HFFc6 (cell line): ENCODE results near the gene VAV3. TPM values are rescaled to one million over a fixed set of nuclear protein-coding genes. Genes with fewer than 3 reads are reported as not detected.

ENCODE experiments used
- DNase-seq: peaks from one replicate; pipeline ENCODE4 v3.0.0-alpha.2; 2018
- H3K27ac Mint-ChIP-seq: 2 replicates; pipeline ENCODE4 v1.8.0; 2020; ENCODE audit warnings: mild to moderate bottlenecking, mixed read lengths
- H3K27me3 Mint-ChIP-seq: 2 replicates; pipeline ENCODE4 v1.8.0; 2021; ENCODE audit warnings: mild to moderate bottlenecking, moderate library complexity, mixed read lengths; ENCODE audit not compliant: insufficient read depth
- H3K36me3 Mint-ChIP-seq: 2 replicates; pipeline ENCODE4 v1.8.0; 2021; ENCODE audit warnings: low read depth, mixed read lengths
- H3K4me1 Mint-ChIP-seq: 2 replicates; pipeline ENCODE4 v1.8.0; 2020; ENCODE audit warnings: low read depth, mixed read lengths
- H3K4me3 Mint-ChIP-seq: 2 replicates; pipeline ENCODE4 v1.8.0; 2020; ENCODE audit warnings: mild to moderate bottlenecking, moderate library complexity, mixed read lengths
- H3K9me3 Mint-ChIP-seq: 2 replicates; pipeline ENCODE4 v1.8.0; 2020; ENCODE audit warnings: mild to moderate bottlenecking, mixed read lengths
- CTCF ChIP-seq: fragments of 200-600 bp; sonication (generic); IDR thresholded peaks from 2 replicates; pipeline ENCODE4 v1.5.0; 2021; ENCODE audit warnings: antibody characterized with exemption, mild to moderate bottlenecking
- total RNA-seq, 6 experiments: library from RNA; stranded (reverse); fragmentation: NEBNext Ultra II Directional; extraction: Animal tissue kit (Norgen Biotek cat#: 25700); gene quantifications; 2 replicates in 1 of 6; 3 replicates in 5 of 6; pipeline ENCODE4 v1.2.3, GENCODE V29; 2021

The VAV3 gene
- total RNA-seq, 6 experiments from 2014 or later: not detected

GRCh38 chr1:107622535-107622934 lies 342.4 kb downstream of the VAV3 start:
- Mint-ChIP-seq H3K4me1 (no peaks in the 10 kb centered on the region), H3K9me3 (peaks cover 19% of the 10 kb centered on the region), H3K27ac (no peak overlapping the region), H3K4me3 (no peak overlapping the region), H3K36me3 (no peaks in the 10 kb centered on the region), H3K27me3 (no peaks in the 10 kb centered on the region)
- TF ChIP-seq CTCF: no peak
- DNase-seq: no peak

- Mint-ChIP-seq H3K4me1 (no peaks in the 10 kb centered on the region), H3K27me3 (no peaks in the 10 kb centered on the region), H3K9me3 (peaks cover 14% of the 10 kb centered on the region; the same call in 1 of the 2 replicates), H3K4me3 (no peak overlapping the region), H3K27ac (no peak overlapping the region), H3K36me3 (no peaks in the 10 kb centered on the region)
- no peak for DNase-seq
- no peak for TF ChIP-seq CTCF
Observed at GRCh38 chr1:107620753-107621152, 344.2 kb downstream of the VAV3 start.

- TF ChIP-seq CTCF: no peak
- no peak for DNase-seq
- Mint-ChIP-seq H3K27me3 (no peaks in the 10 kb centered on the region), H3K4me1 (no peaks in the 10 kb centered on the region), H3K27ac (no peak overlapping the region), H3K9me3 (peaks cover 23% of the 10 kb centered on the region), H3K36me3 (no peaks in the 10 kb centered on the region), H3K4me3 (no peak overlapping the region)
Observed at GRCh38 chr1:107618539-107618938, 346.4 kb downstream of the VAV3 start.

GRCh38 chr1:107617921-107618320 lies 347.1 kb downstream of the VAV3 start:
- no peaks in the 10 kb centered on the region for H3K27me3 Mint-ChIP-seq
- H3K9me3 Mint-ChIP-seq: peaks cover 23% of the 10 kb centered on the region
- no peaks in the 10 kb centered on the region for H3K4me1 Mint-ChIP-seq
- no peak for TF ChIP-seq CTCF
- H3K36me3 Mint-ChIP-seq: no peaks in the 10 kb centered on the region
- H3K27ac Mint-ChIP-seq: no peak overlapping the region
- H3K4me3 Mint-ChIP-seq: no peak overlapping the region
- no peak for DNase-seq

- no peak for DNase-seq
- Mint-ChIP-seq H3K9me3 (peaks cover 27% of the 10 kb centered on the region), H3K27me3 (no peaks in the 10 kb centered on the region), H3K4me1 (no peaks in the 10 kb centered on the region), H3K4me3 (no peak overlapping the region), H3K36me3 (no peaks in the 10 kb centered on the region), H3K27ac (no peak overlapping the region)
- no peak for TF ChIP-seq CTCF
Observed at GRCh38 chr1:107617456-107617855, 347.5 kb downstream of the VAV3 start.

- no peak for TF ChIP-seq CTCF
- Mint-ChIP-seq H3K4me1 (no peaks in the 10 kb centered on the region), H3K36me3 (no peaks in the 10 kb centered on the region), H3K4me3 (no peak overlapping the region), H3K9me3 (peaks cover 29% of the 10 kb centered on the region), H3K27ac (no peak overlapping the region), H3K27me3 (no peaks in the 10 kb centered on the region)
- DNase-seq: no peak
Observed at GRCh38 chr1:107609808-107610207, 355.2 kb downstream of the VAV3 start.
